GM18517 (cell line): Measurements from ENCODE around the gene OGDH.
A peak's percentile ranks its signal among the peaks of the same experiment; 100 is the strongest.

Experiments
- ATAC-seq: cut with Tn5 transposase; IDR thresholded peaks from one replicate; pipeline ENCODE4 v1.9.1; 2021; ENCODE audit warnings: mild to moderate bottlenecking, moderate library complexity; ENCODE audit not compliant: unreplicated experiment

OGDH gene

GRCh38 chr7:44733708-44734481 is 127.5 kb downstream of the OGDH start:
- ATAC-seq = no peak

GRCh38 chr7:44735403-44736165 is 129.2 kb downstream of the OGDH start:
- no peak for ATAC-seq

GRCh38 chr7:44736896-44737295 is 130.5 kb downstream of the OGDH start:
- ATAC-seq = no peak

GRCh38 chr7:44738051-44738723 is 131.8 kb downstream of the OGDH start:
- no peak for ATAC-seq

GRCh38 chr7:44738876-44739665 is 132.6 kb downstream of the OGDH start:
- no peak for ATAC-seq

- ATAC-seq = no peak
Measured at GRCh38 chr7:44740055-44740454, 133.6 kb downstream of the OGDH start.

GRCh38 chr7:44743750-44744149 is 137.3 kb downstream of the OGDH start:
- no peak for ATAC-seq

- ATAC-seq = peak; percentile 58
Measured at GRCh38 chr7:44748045-44748947, 141.9 kb downstream of the OGDH start, which contains the start of gene ZMIZ2. Gene ZMIZ2, plus strand, starts transcription at chr7:44748847. Its CDS starts 7,403 bp downstream, at chr7:44756250.

GRCh38 chr7:44748948-44749731 is 142.7 kb downstream of the OGDH start:
- peak; percentile 9 for ATAC-seq

GRCh38 chr7:44749992-44750391 is 143.6 kb downstream of the OGDH start:
- no peak for ATAC-seq

GRCh38 chr7:44750424-44750823 is 144.0 kb downstream of the OGDH start:
- no peak for ATAC-seq

GRCh38 chr7:44750921-44751571 is 144.6 kb downstream of the OGDH start:
- peak; percentile 68 for ATAC-seq

- ATAC-seq = no peak
Measured at GRCh38 chr7:44752822-44753221, 146.4 kb downstream of the OGDH start.

- no peak for ATAC-seq
Measured at GRCh38 chr7:44754802-44755697, 148.6 kb downstream of the OGDH start.

- no peak for ATAC-seq
Measured at GRCh38 chr7:44755698-44756627, 149.5 kb downstream of the OGDH start.

- ATAC-seq = no peak
Measured at GRCh38 chr7:44756904-44757303, 150.5 kb downstream of the OGDH start.
